ENCODE results near the gene KRT9. TPM values are rescaled to one million over a fixed set of nuclear protein-coding genes. Genes with fewer than 3 reads are reported as not detected.
"Not testable (repeated sequence)": the region's sequence is repeated elsewhere in the genome, so short reads cannot be mapped to it uniquely, and the experiment has no call there.

KRT9 gene
- total RNA-seq, 1 donor from 2014 or later: not detected

DNA sequence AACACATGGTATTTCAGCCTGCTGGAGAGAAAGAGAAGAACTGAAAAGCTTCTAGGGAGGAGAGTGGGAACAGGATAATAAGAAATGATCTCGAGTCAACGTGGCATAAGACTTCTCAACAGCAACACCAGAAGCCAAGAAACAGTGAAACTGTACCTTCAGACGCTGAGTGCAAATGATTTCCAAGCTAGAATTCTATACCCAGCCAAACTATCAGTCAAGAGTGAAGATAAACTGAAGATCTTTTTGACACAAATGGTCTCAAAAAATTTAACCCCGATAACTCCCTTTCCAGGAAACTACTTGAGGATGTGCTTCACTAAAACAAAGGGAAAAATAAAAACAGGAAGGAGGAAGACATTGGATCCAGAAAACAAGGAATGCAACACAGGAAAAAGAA is 35.1 kb upstream of the KRT9 start:
- not testable (repeated sequence) for DNase-seq (ENCODE audit: low read depth)

- no peak for DNase-seq (ENCODE audit: low read depth)
These were observed 30.7 kb upstream of the KRT9 start for GRCh38 chr17:41602524-41602923.

DNA sequence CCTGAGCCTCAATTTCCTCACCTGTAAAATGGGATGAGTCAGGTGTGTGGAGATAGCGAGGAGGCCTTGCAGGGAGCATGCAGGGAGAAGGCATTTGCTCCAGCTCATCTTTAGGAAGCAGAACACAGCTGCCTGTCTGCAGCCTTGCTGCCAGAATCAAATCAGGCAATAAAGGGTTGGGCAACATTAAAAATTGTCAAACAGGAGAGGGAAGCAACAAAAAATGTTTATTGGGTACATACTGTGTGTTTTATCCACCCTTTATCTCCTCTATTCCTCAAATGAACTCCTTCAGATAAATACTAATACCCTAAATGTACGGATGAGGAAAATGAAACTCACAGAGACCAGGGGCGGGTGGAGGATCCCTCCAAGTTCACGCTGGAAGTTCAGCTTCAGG is 28.5 kb upstream of the KRT9 start:
- DNase-seq (ENCODE audit: low read depth): no peak

DNA sequence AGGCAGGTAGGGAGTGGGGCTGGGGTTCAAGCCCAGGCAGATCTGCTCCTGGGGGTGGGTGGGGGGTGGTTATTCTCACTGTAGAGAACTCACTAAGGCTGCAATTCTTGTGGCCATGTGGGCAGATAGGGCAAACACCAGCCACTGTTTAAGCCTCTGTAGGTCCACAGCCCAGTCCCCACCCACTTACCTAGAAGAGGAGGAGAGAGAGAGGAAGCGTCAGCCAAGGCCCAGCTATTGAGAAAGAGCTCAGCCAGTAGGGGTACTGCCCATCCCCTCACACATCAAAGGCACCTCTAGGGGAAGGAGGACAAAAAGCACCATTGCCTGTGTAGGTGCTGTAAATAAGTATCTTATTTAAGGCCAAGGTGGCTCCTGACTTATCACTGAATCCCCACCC is 27.8 kb upstream of the KRT9 start:
- DNase-seq (ENCODE audit: low read depth): no peak

DNA sequence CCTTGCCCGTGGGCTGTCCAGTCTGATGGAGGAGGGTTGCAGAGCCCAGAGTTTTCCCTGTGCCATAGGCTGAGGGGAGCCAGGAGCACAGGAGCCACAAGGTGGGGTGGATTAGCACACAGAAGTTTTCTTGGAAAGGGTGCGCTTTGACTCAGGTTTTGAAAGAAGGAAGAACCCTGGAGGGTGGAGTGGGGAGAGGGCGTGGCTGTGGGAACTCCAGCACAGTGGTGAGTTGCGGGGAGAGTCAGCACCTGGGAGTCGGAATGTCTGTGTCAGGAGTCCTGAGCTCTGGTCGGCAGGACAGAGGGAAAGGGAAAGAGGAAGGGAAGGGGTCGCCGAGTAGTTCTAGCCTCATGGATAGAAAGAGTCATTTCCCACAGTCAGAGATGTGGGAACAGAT is 23.7 kb upstream of the KRT9 start:
- DNase-seq (ENCODE audit: low read depth): no peak

DNA sequence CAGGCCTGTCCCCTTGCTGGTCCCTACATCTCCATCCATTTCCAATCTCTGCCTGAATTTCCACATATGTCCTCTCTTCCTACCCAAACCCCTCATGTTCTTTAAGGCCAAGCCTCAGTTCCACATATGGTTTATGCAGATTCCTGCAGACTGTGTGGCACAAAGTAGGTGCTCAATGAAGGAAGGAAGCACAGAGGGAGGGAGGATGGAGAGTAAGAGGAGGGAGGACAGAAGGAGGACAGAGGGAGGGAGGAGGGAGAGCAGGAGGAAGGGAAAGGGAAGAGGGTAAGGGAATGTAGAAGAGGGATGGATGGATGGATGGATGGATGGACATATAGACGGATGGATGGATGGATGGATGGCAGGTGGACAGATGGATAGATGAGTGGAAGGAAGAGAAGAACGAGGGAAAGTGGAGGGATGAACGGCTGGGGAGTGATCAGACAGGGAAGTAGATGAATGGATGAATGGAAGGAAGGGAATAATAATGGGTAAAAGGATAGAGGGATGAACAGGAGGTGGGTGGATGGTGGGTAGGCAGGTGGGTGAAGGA is 22.6 kb upstream of the KRT9 start:
- no peak for DNase-seq (ENCODE audit: low read depth)

GRCh38 chr17:41593306-41593981 is 21.6 kb upstream of the KRT9 start:
- no peak for DNase-seq (ENCODE audit: low read depth)

- no peak for DNase-seq (ENCODE audit: low read depth)
These were observed 20.9 kb upstream of the KRT9 start for GRCh38 chr17:41592601-41593305.

DNA sequence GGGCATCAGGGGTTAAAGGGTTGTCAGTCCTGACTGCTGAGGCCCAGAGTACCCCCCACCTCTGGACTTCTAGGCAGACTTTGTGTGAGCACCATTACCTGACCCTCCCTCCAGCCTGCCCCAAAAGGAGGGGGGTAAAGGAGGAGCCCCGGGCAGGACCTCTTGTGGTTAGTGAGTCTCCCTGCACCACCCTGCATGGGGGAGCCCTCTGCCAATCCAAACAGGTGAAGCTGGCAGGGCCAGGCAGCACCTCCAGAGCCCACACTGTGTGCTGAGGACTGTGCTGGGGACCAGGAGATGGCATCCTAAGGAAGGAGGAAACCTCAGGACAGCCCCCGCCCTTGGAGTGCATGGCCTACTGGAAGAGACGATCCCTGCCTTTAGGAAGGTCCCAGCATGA is 17.4 kb upstream of the KRT9 start:
- DNase-seq (ENCODE audit: low read depth): no peak

DNA sequence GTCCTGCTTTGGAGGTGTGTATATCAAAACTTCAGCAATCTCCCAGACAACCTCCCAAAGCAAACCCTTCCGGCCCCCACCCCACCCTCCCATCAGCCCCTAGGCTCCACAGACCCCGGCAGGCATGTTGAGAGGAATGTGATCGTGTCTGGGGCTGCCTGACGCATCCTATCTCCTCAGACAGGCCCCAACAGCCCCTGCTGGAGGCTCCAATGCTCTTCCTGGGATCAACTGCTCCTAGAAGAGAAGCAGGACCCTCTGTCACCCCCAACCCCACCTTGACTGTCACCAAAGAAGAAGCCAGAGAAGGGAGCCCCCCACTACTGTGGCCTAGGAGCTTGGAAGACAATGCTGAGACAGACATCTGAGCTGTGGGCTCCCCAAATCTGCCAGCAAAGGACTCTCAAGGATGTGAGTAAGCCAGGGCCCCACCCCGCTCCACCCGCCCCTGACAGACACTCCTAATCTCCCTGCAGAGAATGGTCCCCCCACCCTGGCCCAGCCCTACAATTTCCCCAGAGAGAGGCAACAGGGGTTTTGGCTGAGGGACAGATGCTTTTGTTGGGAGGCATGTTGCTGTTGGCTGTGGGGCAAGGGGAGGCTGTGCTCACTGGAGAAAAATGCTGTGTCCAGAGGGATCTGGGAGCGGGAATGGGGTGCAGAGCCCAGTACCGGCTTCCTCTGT is 16.4 kb upstream of the KRT9 start:
- no peak for DNase-seq (ENCODE audit: low read depth)

GRCh38 chr17:41586863-41587495 is 15.1 kb upstream of the KRT9 start, which contains the start of gene KRT14:
KRT14 (minus strand) TSS chr17:41586895; CDS start chr17:41586834, 61 bp downstream.
- no peak for DNase-seq (ENCODE audit: low read depth)

- DNase-seq (ENCODE audit: low read depth): no peak
These were observed 13.6 kb upstream of the KRT9 start for GRCh38 chr17:41585301-41586056.

GRCh38 chr17:41584331-41584927 is 12.6 kb upstream of the KRT9 start:
- DNase-seq (ENCODE audit: low read depth): not testable (repeated sequence)

DNA sequence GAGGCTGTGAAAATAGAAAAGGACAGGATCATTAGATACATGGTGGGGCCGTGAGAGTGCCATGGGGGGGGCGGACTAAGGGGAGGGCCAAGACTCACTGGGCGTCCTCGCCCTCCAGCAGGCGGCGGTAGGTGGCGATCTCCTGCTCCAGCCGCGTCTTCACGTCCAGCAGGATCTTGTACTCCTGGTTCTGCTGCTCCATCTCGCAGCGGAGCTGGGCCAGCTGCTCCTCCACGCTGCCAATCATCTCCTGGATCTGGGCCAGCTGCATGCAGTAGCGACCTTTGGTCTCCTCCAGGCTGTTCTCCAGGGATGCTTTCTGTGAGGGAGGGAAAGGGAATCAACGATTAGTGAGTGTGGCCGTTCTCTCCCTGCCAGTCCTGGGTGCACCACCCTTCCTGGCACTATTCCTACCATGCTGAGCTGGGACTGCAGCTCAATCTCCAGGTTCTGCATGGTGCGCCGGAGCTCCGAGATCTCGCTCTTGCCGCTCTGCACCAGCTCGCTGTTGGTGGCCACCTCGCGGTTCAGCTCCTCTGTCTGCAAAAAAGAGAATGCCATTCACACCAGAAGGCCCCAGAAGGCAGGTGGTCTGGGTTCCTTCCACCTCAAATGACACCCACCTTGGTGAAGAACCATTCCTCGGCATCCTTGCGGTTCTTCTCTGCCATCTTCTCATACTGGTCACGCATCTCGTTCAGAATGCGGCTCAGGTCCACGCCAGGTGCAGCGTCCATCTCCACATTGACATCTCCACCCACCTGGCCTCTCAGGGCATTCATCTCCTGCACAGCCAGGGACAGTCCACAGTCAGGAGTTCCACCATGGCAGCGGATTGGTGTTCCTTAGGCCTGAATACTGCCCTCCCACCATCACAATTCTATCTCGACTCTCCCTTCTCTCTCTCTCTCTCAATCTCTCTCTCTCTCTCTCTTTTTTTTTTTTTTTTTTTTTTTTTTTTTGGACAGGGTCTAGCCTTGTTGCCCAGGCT is 11.6 kb upstream of the KRT9 start:
- DNase-seq (ENCODE audit: low read depth): no peak

DNA sequence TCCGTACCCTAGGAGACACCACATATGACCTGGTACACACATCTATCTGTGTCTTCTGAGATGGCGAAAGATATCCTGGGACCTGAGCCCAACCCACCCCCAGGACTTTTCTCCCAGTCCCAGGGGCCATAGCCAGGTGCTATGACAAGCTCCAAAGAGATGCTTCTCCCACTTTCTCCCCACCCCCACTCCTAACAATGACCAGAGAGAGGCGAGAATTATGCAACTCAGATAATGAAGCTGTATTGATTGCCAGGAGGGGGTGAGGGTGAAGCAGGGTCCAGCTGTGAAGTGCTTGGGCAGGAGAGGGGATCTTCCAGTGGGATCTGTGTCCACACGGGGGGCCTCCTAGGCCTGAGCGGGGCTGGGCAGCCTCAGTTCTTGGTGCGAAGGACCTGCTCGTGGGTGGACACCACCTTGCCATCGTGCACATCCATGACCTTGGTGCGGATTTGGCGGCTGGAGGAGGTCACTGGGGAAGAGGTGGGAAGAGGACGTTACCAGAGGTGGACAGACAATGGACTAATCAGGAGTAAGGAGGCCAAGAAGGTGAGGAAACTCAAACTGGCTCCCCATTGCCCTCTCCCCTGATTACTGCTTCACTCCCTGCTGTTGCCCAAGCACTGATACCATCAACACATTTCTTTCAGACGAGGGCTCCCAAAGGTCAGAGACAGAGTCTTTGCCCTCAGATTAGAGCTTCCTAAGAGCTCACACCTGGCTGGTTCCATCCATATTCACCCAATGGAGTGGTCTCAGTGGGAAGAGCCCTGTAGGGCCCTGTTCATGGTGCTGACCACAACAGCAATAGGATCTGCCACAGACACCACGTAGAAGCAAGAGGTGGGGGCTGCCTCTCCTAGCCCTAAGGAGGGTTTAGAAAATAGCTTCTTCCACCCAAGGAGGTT is 10.5 kb upstream of the KRT9 start:
- not testable (repeated sequence) for DNase-seq (ENCODE audit: low read depth)

DNA sequence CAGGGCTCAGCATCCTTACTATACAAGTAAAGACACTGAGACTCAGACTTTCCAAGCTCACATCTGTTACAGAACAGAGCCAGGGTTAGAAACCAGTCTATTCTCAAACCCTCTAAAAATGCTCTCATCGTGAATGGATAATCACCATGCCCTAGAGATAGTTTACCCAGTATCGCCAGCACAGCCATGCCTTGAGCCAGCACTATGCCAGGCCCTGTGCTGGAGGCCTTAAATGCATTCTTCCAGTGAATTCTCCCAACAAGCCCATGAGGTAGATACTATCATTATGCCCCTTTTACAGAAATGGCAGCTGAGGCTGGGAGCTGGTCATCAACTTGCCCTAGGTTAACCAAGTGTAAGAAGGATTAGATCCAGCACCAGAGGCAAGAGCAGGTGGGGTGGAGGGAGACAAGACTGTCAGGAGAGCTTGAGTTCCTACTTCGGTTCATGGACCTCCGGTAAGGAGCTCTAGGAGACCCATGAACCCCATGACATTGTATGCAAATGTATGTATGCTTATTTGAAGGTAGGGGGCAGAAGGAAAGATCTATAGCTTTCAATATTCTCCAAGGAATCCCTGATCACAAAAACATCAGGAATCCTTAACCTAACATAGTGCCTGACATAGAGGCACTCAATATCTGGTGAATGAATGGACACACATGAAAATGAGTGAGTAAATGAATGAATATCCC is 9.7 kb upstream of the KRT9 start:
- no peak for DNase-seq (ENCODE audit: low read depth)

DNA sequence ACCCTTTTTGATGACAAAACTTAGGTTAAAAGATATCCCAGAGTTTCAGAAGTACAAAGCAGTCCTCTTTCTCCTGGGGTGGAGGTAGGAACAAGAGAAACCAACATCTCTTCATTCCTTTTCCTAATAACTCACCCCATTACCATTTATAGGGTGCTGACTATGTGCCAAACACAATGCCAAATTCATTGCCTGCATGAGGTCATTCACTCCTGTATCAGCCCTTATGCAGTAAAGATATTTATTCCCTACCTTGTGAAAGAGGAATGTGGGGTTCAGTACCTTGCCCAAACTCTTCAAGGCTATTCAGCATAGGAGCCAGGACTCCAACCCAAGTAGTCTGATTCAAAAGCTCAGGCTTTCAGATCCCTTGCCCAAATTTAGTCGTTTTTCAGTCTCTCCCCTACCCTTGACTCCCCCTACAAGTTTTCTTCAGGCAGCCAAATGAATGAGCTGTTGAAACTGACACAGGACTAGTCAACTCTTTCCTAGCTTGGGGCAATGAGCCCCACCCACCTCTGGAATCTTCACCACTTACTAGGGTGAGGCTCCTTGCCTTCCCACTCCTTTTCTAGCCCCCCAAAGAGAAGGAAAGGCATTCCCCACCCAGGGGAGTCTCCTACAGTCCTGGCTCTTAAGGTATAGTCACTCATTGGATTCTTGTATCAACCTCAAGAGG is 9.0 kb upstream of the KRT9 start:
- DNase-seq (ENCODE audit: low read depth): no peak

Measured in myocyte (in vitro differentiated cells).